OCI-LY3 (cell line): ENCODE results near the gene TBC1D25.

Experiments used
- EZH2phosphoT487 ChIP-seq: fragments of 200-600 bp; shearing (Covaris generic); IDR thresholded peaks from 2 replicates; pipeline ENCODE4 v1.6.1; 2018; ENCODE audit warnings: antibody characterized with exemption, mixed run types, low read depth
- TF ChIP-seq, protein P1 (sequence below): fragments of 200-600, 300-600 bp; sonication (generic); IDR thresholded peaks from 2 replicates; pipeline ENCODE4 v1.5.1; 2014; ENCODE audit warnings: antibody characterized with exemption, low read length, low read depth

DNA sequence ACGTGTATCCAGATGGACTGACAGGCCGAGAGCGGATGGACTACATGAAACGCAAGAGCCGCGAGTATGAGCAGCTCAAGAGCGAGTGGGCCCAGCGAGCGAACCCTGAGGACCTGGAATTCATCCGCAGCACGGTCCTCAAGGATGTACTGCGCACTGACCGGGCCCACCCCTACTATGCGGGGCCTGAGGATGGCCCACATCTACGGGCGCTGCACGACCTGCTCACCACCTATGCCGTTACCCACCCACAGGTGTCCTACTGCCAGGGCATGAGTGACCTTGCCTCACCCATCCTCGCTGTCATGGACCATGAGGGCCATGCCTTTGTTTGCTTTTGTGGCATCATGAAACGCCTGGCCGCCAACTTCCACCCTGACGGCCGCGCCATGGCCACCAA is 20.1 kb downstream of the TBC1D25 start:
- TF ChIP-seq, protein P1, sequence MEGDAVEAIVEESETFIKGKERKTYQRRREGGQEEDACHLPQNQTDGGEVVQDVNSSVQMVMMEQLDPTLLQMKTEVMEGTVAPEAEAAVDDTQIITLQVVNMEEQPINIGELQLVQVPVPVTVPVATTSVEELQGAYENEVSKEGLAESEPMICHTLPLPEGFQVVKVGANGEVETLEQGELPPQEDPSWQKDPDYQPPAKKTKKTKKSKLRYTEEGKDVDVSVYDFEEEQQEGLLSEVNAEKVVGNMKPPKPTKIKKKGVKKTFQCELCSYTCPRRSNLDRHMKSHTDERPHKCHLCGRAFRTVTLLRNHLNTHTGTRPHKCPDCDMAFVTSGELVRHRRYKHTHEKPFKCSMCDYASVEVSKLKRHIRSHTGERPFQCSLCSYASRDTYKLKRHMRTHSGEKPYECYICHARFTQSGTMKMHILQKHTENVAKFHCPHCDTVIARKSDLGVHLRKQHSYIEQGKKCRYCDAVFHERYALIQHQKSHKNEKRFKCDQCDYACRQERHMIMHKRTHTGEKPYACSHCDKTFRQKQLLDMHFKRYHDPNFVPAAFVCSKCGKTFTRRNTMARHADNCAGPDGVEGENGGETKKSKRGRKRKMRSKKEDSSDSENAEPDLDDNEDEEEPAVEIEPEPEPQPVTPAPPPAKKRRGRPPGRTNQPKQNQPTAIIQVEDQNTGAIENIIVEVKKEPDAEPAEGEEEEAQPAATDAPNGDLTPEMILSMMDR, result no peak
- TF ChIP-seq EZH2phosphoT487, result no peak
